Tibial nerve (tissue), 4 donors: Measurements from ENCODE around the gene HDAC6. TPM values are rescaled to one million over a fixed set of nuclear protein-coding genes. Genes with fewer than 3 reads are reported as not detected.

Experiments used
- DNase-seq, 2 donors: peaks; one replicate each; pipeline ENCODE4 v3.0.0-alpha.2; 2019; ENCODE audit warnings: low spot score in 2 of 2
- H3K27ac ChIP-seq, 4 donors: fragments of 200-600 bp; sonication (generic) in 3 of 4; one replicate each; pipeline ENCODE4 v1.5.1; 2017 to 2019; ENCODE audit warnings: mild to moderate bottlenecking in 1 of 4
- H3K27me3 ChIP-seq, 2 donors: fragments of 200-600 bp; sonication (generic) in 1 of 2; one replicate each; pipeline versions ENCODE4 v1.5.1 to v1.6.0; 2017 to 2019
- H3K36me3 ChIP-seq, 3 donors: fragments of 200-600 bp; sonication (generic); one replicate each; pipeline ENCODE4 v1.5.1; 2018 to 2019
- H3K4me1 ChIP-seq, 4 donors: fragments of 200-600 bp; sonication (generic) in 3 of 4; one replicate each; pipeline ENCODE4 v1.5.1; 2017 to 2019
- H3K4me3 ChIP-seq, 4 donors: fragments of 200-600 bp; sonication (generic) in 3 of 4; one replicate each; pipeline ENCODE4 v1.5.1; 2017 to 2019; ENCODE audit warnings: mild to moderate bottlenecking in 1 of 4, moderate library complexity in 1 of 4
- H3K9me3 ChIP-seq, 4 donors: fragments of 200-600 bp; sonication (generic) in 3 of 4; one replicate each; pipeline ENCODE4 v1.5.1; 2017 to 2019
- CTCF ChIP-seq, 5 experiments: fragments of 200-600 bp in 3 of 5; fragments of 450-650 bp in 2 of 5; sonication (generic) in 3 of 5; IDR thresholded peaks; one replicate each; pipeline ENCODE4 v1.5.1; 2016 to 2019; ENCODE audit warnings: antibody characterized with exemption in 5 of 5, mild to moderate bottlenecking in 3 of 5, moderate library complexity in 2 of 5
- EP300 ChIP-seq, 2 donors: sonication (generic); formaldehyde crosslinking; IDR thresholded peaks; one replicate each; pipeline ENCODE4 v1.6.1; 2017; ENCODE audit warnings: antibody characterized with exemption in 2 of 2, mild to moderate bottlenecking in 1 of 2
- POLR2A ChIP-seq, 2 donors: fragments of 450-650 bp; IDR thresholded peaks; one replicate each; pipeline ENCODE4 v1.6.1; 2017; ENCODE audit warnings: antibody characterized with exemption in 2 of 2, mild to moderate bottlenecking in 2 of 2, moderate library complexity in 2 of 2
- WGBS, 2 donors: methylation state at CpG; one replicate each; pipeline ENCODE4 v1.1.5; 2018; 5-methylcytosine and 5-hydroxymethylcytosine counted together
- total RNA-seq, 4 donors: library from RNA; depleted of rRNA; stranded (reverse); fragments of >200 nt; gene quantifications; one replicate each; pipeline ENCODE4 v1.1.0, GENCODE V29; 2016

Gene HDAC6
- total RNA-seq, 4 donors from 2014 or later, result 101 to 160 (median 120) TPM

- Histone ChIP-seq H3K4me1 (no peaks in the 10 kb centered on the region), H3K4me3 (no peak overlapping the region), H3K27ac (no peak overlapping the region), H3K36me3 (no peaks in the 10 kb centered on the region), H3K27me3 (peaks cover 0 to 14% of the 10 kb centered on the region in 2 donors), H3K9me3 (no peaks in the 10 kb centered on the region)
- no peak for TF ChIP-seq POLR2A (IDR thresholded peaks at IDR 0.05)
- TF ChIP-seq CTCF (IDR thresholded peaks at IDR 0.05), result no peak
- DNase-seq, result no peak
- 62 to 65% methylated on average over 16 to 17 of the region's 17 CpGs for WGBS, 2 donors
Observed at GRCh38 chrX:48787505-48788443, 14.1 kb upstream of the HDAC6 start.

DNA sequence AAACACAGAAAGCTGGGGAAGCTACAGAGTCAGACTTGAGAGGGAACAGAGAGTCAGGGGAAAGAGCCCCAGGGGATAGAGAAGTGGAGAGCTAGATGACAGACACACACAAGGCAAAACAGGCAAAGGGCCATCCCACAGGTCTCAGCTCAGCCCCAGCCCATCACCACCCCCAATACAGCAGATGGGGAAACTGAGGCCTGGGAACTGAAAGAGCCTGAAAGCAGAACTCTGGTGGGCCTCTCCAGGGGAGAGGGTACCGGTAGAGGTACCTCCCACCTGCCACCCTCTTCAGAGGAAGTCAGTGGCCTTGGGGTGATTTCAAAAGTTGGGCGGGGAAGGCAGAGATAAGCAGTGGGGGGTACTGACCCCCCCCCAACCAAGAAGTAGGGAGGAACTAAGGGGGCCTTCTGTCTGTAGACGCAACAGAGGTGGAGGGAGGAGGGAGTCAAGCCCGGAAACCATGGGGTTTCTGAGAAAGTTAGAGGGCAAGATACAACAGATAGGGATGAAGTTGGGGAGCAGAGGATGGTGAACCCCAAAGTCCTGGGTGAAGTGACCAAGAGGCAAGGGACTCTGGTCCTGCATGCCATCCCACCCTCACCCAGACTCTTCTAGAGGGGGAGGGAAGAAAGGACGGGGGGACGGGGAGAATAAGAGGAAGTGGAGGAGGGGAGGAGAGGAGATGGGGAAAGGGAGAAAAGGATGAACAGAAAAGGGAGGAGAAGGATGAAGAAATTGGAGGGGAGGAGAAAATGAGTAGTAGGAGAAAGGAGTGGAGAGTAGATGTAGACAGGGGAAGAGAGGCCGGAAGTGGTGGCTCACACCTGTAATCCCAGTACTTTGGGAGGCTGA lies 12.3 kb upstream of the HDAC6 start:
- Histone ChIP-seq H3K27me3 (peaks cover 0 to 14% of the 10 kb centered on the region in 2 donors), H3K4me3 (no peak overlapping the region), H3K9me3 (no peaks in the 10 kb centered on the region), H3K4me1 (no peaks in the 10 kb centered on the region), H3K36me3 (no peaks in the 10 kb centered on the region), H3K27ac (no peak overlapping the region)
- no peak for TF ChIP-seq CTCF (IDR thresholded peaks at IDR 0.05)
- no peak for TF ChIP-seq POLR2A (IDR thresholded peaks at IDR 0.05)
- TF ChIP-seq EP300 (IDR thresholded peaks at IDR 0.05), result no peak
- no peak for DNase-seq
- 55 to 76% methylated on average over 6 to 7 of the region's 7 CpGs for WGBS, 2 donors

DNA sequence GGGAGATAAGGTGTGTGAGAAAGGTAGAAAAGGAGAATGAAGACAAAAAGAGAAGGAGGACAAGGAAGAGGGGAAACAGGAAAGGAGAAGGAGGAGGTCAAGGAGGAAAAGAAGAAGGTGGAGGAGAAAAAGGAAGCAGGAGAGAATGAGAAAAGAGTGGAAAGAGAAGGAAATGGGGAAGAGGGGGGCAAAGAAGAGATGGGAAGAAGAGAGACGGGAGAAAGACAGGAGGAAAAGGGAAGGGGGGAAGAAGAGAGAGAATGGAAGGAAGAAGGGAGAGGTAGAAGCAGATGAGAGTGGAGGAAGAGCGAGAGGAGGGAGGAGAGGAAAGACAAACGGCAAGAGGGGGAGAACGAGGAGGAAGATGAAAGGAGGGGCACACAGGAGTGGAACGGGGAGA lies 11.4 kb upstream of the HDAC6 start:
- no peak overlapping the region for H3K27ac ChIP-seq
- no peak overlapping the region for H3K4me3 ChIP-seq
- no peaks in the 10 kb centered on the region for H3K36me3 ChIP-seq
- no peak for DNase-seq
- peaks cover 0 to 14% of the 10 kb centered on the region in 2 donors for H3K27me3 ChIP-seq
- H3K9me3 ChIP-seq, result no peaks in the 10 kb centered on the region
- WGBS, 2 donors, result 37 to 62% methylated on average over 5 of the region's 5 CpGs
- no peak for TF ChIP-seq CTCF (IDR thresholded peaks at IDR 0.05)
- TF ChIP-seq EP300 (IDR thresholded peaks at IDR 0.05), result no peak
- no peak for TF ChIP-seq POLR2A (IDR thresholded peaks at IDR 0.05)
- no peaks in the 10 kb centered on the region for H3K4me1 ChIP-seq

- Histone ChIP-seq H3K4me3 (no peak overlapping the region), H3K4me1 (no peaks in the 10 kb centered on the region), H3K27ac (no peak overlapping the region), H3K27me3 (peaks cover 0 to 14% of the 10 kb centered on the region in 2 donors), H3K36me3 (no peaks in the 10 kb centered on the region), H3K9me3 (no peaks in the 10 kb centered on the region)
- 51 to 83% methylated on average over 2 to 10 of the region's 11 CpGs for WGBS, 2 donors
- DNase-seq, result no peak
- TF ChIP-seq EP300 (IDR thresholded peaks at IDR 0.05) (no peak), POLR2A (IDR thresholded peaks at IDR 0.05) (no peak), CTCF (IDR thresholded peaks at IDR 0.05) (no peak)
Observed at GRCh38 chrX:48791063-48791820, 10.6 kb upstream of the HDAC6 start.
